NCI-H2227 (cell line): ENCODE results near the gene FOXO4.
A peak's percentile ranks its signal among the peaks of the same experiment; 100 is the strongest.

Source experiments
- DNase-seq: peaks from one replicate; lab custom pipeline; 2025; ENCODE audit not compliant: unreplicated experiment; lab: John Stamatoyannopoulos, UW

FOXO4 gene

DNA sequence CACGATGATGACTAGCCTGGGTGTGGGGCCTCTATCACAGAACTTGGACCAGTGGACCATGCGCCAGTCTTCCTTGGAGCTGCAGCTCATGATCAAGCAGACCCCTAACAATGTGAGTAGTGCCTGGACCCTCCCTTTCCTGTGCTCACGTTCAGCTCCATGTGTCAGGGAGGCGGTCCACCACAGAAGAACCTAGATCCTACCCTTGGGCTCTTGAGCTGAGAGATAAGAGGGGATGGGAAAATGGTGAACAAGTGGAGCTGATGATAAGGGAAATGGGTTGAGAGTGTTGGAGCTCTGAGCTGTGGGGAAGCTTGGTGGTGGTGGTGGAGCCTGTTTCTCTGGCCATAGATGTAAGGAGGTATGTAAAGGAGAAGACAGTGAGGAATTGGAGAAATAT lies 35.9 kb downstream of the FOXO4 start:
- no peak for DNase-seq

DNA sequence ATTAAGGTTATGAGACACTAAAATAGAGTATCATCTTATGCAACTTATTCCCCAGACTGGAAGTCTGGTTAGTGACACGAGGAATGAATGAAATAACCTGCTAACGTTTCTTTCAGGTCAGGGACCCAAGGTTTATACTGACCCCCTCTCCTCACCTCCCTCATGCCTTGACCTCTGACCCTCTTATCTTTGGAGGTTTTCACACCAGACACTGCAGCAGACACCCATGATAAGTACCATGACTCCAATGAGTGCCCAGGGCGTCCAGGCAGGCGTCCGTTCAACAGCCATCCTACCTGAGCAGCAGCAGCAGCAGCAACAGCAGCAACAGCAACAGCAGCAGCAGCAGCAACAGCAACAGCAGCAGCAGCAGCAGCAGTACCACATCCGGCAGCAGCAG lies 44.8 kb downstream of the FOXO4 start:
- no peak for DNase-seq

DNA sequence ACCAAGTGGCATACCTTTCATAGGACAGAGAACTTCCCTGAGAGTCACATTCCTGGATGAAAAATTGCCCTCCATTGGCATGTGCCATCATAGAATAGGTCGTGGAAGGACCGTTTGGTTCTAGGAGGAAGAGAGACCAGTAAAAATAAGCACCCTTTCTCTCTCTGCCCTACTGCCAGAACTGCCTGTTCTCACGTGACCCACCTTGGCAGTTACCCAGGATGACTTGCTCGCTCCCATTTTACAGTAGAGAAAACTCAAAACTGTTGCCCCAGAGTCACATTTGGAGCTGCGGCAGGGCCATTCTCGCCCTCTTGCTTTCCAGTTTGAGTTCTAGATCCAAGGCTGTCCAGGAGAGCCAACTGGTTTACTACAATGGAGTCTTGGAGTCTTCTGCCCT lies 47.9 kb downstream of the FOXO4 start:
- DNase-seq, result no peak

DNA sequence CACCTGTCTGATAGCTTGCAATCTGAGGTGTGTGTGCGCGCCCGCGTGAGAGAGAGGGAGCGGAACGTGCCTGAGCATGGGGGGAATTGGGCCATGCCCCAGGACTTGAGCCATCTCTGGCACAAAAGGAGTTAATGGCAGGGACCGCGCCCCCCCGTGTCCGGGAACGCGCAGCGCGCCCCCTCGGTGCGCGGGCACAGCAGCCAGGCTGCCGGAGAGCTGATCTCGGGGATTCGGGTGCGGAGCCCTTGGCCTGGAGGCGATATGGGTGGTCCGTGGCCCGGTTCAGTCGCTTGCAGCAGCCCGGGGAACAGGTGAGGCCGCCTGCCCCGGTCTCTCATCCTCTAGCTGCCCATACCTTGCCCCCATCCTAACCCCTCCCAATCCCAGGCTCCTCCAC lies 49.0 kb downstream of the FOXO4 start, which contains the start of gene NLGN3:
Gene NLGN3 (plus strand): TSS at position 191 of the 400 bp plus-strand sequence. CDS start 2,909 bp downstream, outside the sequence.
- peak; percentile 68 for DNase-seq

DNA sequence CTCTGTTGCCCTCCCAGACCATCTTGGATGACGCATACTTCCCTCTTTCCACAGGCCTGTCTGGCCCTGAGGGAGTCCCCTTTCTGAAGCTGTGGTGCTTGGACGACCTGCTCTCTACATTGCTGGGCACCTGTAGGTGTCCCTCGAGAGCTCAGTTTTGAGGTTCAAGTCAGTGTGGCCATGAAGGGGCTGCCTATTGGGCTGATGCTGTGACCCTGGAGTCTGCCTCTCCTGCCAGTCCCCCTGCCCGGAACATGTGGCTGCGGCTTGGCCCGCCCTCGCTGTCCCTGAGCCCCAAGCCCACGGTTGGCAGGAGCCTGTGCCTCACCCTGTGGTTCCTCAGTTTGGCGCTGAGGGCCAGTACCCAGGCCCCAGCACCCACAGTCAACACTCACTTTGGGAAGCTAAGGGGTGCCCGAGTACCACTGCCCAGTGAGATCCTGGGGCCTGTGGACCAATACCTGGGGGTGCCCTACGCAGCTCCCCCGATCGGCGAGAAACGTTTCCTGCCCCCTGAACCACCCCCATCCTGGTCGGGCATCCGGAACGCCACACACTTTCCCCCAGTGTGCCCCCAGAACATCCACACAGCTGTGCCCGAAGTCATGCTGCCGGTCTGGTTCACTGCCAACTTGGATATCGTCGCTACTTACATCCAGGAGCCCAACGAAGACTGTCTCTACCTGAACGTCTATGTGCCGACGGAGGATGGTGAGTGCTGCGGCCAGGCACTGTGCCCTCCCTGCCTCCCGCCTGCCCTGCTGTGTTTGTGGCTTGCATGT lies 52.0 kb downstream of the FOXO4 start:
- no peak for DNase-seq

DNA sequence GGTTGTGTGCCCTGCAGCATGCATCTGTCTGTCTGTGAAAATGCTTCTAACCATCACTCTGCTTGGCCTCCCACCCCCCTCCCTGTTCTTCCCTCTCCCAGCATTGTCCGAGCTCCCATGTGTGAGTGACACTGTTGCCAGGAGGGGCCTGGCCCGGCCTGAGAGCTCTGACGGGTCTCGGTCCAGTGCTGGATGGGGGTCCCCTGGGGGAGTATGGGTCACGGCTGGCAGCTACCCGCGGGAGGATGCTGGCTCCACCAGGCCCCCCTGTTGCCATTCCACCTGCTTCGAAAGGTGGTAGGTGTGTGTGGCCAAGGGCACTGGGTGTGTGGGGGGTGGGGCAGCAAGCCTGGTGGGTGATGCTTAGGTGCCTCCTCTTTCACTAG lies 52.6 kb downstream of the FOXO4 start:
- DNase-seq, result no peak

DNA sequence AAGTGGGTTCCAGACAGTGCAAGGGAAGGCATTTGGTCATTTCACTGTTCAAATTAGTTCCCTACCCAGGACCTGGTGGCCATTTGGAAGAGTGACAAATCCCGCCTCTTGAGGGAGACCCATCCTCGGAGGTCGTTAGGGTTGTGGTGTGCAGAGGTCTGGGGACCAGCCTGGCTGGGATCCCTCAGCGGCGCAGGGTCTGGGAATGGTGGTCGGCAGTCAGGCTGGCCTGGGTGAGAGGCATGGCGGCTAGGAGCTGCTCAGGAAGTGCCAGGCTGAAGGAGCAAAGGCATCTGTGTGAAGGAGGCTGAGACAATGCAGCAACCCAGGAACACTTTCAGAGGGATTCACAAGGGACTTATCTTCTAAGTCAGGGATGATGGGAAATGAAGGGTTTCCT lies 55.7 kb downstream of the FOXO4 start:
- no peak for DNase-seq
